Measurements from ENCODE around the gene DNASE1L1.
"Not testable (repeated sequence)": the region's sequence is repeated elsewhere in the genome, so short reads cannot be mapped to it uniquely, and the experiment has no call there.

DNASE1L1 gene

GRCh38 chrX:154408659-154409221, 314 bp downstream of the DNASE1L1 start:
- no peak for FAIRE-seq
- DNase-seq (ENCODE audit: insufficient read length, low spot score) = no peak

- FAIRE-seq (no peak), DNase-seq (ENCODE audit: insufficient read length, low spot score) (no peak)
These were observed 4.3 kb downstream of the DNASE1L1 start for GRCh38 chrX:154404625-154405192.

- FAIRE-seq (no peak), DNase-seq (ENCODE audit: insufficient read length, low spot score) (no peak)
These were observed 5.2 kb downstream of the DNASE1L1 start for GRCh38 chrX:154403858-154404257.

- FAIRE-seq = no peak
These were observed 5.9 kb downstream of the DNASE1L1 start for GRCh38 chrX:154403192-154403591.

GRCh38 chrX:154402622-154403127, 6.4 kb downstream of the DNASE1L1 start:
- no peak for FAIRE-seq
- no peak for DNase-seq (ENCODE audit: insufficient read length, low spot score)

More at GRCh38 chrX:154403192-154403591, 5.9 kb downstream of the DNASE1L1 start:
- no peak for DNase-seq (ENCODE audit: insufficient read length, low spot score)

- FAIRE-seq (no peak), DNase-seq (ENCODE audit: insufficient read length, low spot score) (no peak)
These were observed 7.0 kb downstream of the DNASE1L1 start for GRCh38 chrX:154401918-154402621.

GRCh38 chrX:154401045-154401799, 7.8 kb downstream of the DNASE1L1 start:
- FAIRE-seq = no peak
- no peak for DNase-seq (ENCODE audit: insufficient read length, low spot score)

GRCh38 chrX:154400369-154400817, 8.7 kb downstream of the DNASE1L1 start:
- DNase-seq (ENCODE audit: insufficient read length, low spot score); FAIRE-seq: not testable (repeated sequence)

- DNase-seq (ENCODE audit: insufficient read length, low spot score) (no peak), FAIRE-seq (no peak)
These were observed 9.3 kb downstream of the DNASE1L1 start for GRCh38 chrX:154399527-154400368.

- DNase-seq (ENCODE audit: insufficient read length, low spot score) (no peak), FAIRE-seq (no peak)
These were observed 10.2 kb downstream of the DNASE1L1 start for GRCh38 chrX:154398668-154399526.

- peak; percentile 91 for DNase-seq (ENCODE audit: insufficient read length, low spot score)
- FAIRE-seq = peak; percentile 31
These were observed 11.0 kb downstream of the DNASE1L1 start, which contains the start of gene RPL10 for GRCh38 chrX:154397888-154398667. Gene RPL10, plus strand, starts transcription at chrX:154398377. Its CDS starts 143 bp downstream, at chrX:154398520.

GRCh38 chrX:154396973-154397887, 11.8 kb downstream of the DNASE1L1 start:
- FAIRE-seq (no peak), DNase-seq (ENCODE audit: insufficient read length, low spot score) (no peak)

GRCh38 chrX:154396363-154396762, 12.7 kb downstream of the DNASE1L1 start:
- DNase-seq (ENCODE audit: insufficient read length, low spot score); FAIRE-seq: not testable (repeated sequence)

- peak; percentile 95 for FAIRE-seq
- not testable (repeated sequence) for DNase-seq (ENCODE audit: insufficient read length, low spot score)
These were observed 19.0 kb downstream of the DNASE1L1 start for GRCh38 chrX:154389812-154390747.

GRCh38 chrX:154388649-154389048, 20.4 kb downstream of the DNASE1L1 start:
- not testable (repeated sequence) for FAIRE-seq; DNase-seq (ENCODE audit: insufficient read length, low spot score)

GRCh38 chrX:154388094-154388493, 21.0 kb downstream of the DNASE1L1 start:
- FAIRE-seq = peak; percentile 74
- not testable (repeated sequence) for DNase-seq (ENCODE audit: insufficient read length, low spot score)

Measured in HTR-8/SVneo (cell line).